Measurements from ENCODE around the gene SLC4A9. TPM values are rescaled to one million over a fixed set of nuclear protein-coding genes. Genes with fewer than 3 reads are reported as not detected.

Gene SLC4A9
- total and polyA plus RNA-seq, 2 experiments from 2014 or later, result not detected

GRCh38 chr5:140312067-140312790 lies 47.8 kb upstream of the SLC4A9 start:
- Histone ChIP-seq H3K4me3 (no peak overlapping the region), H3K9me2 (ENCODE audit: insufficient read depth) (no peaks in the 10 kb centered on the region), H3K27me3 (replicated peaks; ENCODE audit: insufficient read depth) (no peaks in the 10 kb centered on the region), H3K4me2 (ENCODE audit: unreplicated experiment) (peak overlapping the region; percentile 64), H3F3A (ENCODE audit: insufficient read depth) (peaks cover 35% of the 10 kb centered on the region), H3K9me3 (ENCODE audit: low read depth) (no peaks in the 10 kb centered on the region), H3K36me3 (ENCODE audit: low read depth) (no peaks in the 10 kb centered on the region), H2AFZ (no peak overlapping the region), H3K9ac (peak overlapping the region; percentile 63), H4K20me1 (ENCODE audit: insufficient read depth) (no peaks in the 10 kb centered on the region), H3K79me2 (ENCODE audit: insufficient read depth) (no peaks in the 10 kb centered on the region), H3K4me1 (ENCODE audit: insufficient read depth) (peaks cover 29% of the 10 kb centered on the region), H3K27ac (peak overlapping the region; percentile 88)
- peak; percentile 97 for DNase-seq
- no peak for TF ChIP-seq EZH2 (IDR thresholded peaks at IDR 0.05; ENCODE audit: insufficient read depth, poor library complexity, severe bottlenecking)
- no peak for TF ChIP-seq EZH2phosphoT487 (IDR thresholded peaks at IDR 0.05; ENCODE audit: insufficient read depth, low read depth)
- 0% methylated on average over 4 of the region's 4 CpGs for WGBS, 2 experiments (ENCODE audit: low coverage in 1 of 2, low lambda C conversion rate in 2 of 2, missing lambda C conversion rate in 2 of 2)
- in situ Hi-C loops (cut with MboI), result no loop called here

GRCh38 chr5:140312791-140313189 lies 47.2 kb upstream of the SLC4A9 start:
- Histone ChIP-seq H3K27me3 (replicated peaks; ENCODE audit: insufficient read depth) (no peaks in the 10 kb centered on the region), H3K36me3 (ENCODE audit: low read depth) (no peaks in the 10 kb centered on the region), H3K4me2 (ENCODE audit: unreplicated experiment) (peak overlapping the region; percentile 64), H3K9me2 (ENCODE audit: insufficient read depth) (no peaks in the 10 kb centered on the region), H3K79me2 (ENCODE audit: insufficient read depth) (no peaks in the 10 kb centered on the region), H4K20me1 (ENCODE audit: insufficient read depth) (no peaks in the 10 kb centered on the region), H3K9me3 (ENCODE audit: low read depth) (no peaks in the 10 kb centered on the region), H2AFZ (no peak overlapping the region), H3F3A (ENCODE audit: insufficient read depth) (peaks cover 40% of the 10 kb centered on the region), H3K4me1 (ENCODE audit: insufficient read depth) (peaks cover 34% of the 10 kb centered on the region), H3K9ac (peak overlapping the region; percentile 63), H3K27ac (peak overlapping the region; percentile 88), H3K4me3 (no peak overlapping the region)
- 82 to 86% methylated on average over 7 of the region's 7 CpGs for WGBS, 2 experiments (ENCODE audit: low coverage in 1 of 2, low lambda C conversion rate in 2 of 2, missing lambda C conversion rate in 2 of 2)
- in situ Hi-C loops (cut with MboI), result no loop called here
- no peak for DNase-seq
- TF ChIP-seq EZH2phosphoT487 (IDR thresholded peaks at IDR 0.05; ENCODE audit: insufficient read depth, low read depth) (no peak), EZH2 (IDR thresholded peaks at IDR 0.05; ENCODE audit: insufficient read depth, poor library complexity, severe bottlenecking) (no peak)

- peak overlapping the region; percentile 32; the same call in 1 of the 2 replicates for H3K9ac ChIP-seq
- H3K9me2 ChIP-seq (ENCODE audit: insufficient read depth), result no peaks in the 10 kb centered on the region
- TF ChIP-seq EZH2phosphoT487 (IDR thresholded peaks at IDR 0.05; ENCODE audit: insufficient read depth, low read depth), result no peak
- no peak for TF ChIP-seq EZH2 (IDR thresholded peaks at IDR 0.05; ENCODE audit: insufficient read depth, poor library complexity, severe bottlenecking)
- no peak overlapping the region for H3K4me3 ChIP-seq
- no peaks in the 10 kb centered on the region for H3K36me3 ChIP-seq (ENCODE audit: low read depth)
- no peaks in the 10 kb centered on the region for H3K27me3 ChIP-seq (replicated peaks; ENCODE audit: insufficient read depth)
- peak; percentile 87 for DNase-seq
- peaks cover 24% of the 10 kb centered on the region for H3K4me1 ChIP-seq (ENCODE audit: insufficient read depth)
- peaks cover 15% of the 10 kb centered on the region; the same call in 1 of the 2 replicates for H3F3A ChIP-seq (ENCODE audit: insufficient read depth)
- in situ Hi-C loops (cut with MboI), result no loop called here
- H3K9me3 ChIP-seq (ENCODE audit: low read depth), result no peaks in the 10 kb centered on the region
- H4K20me1 ChIP-seq (ENCODE audit: insufficient read depth), result no peaks in the 10 kb centered on the region
- peak overlapping the region; percentile 46 for H3K4me2 ChIP-seq (ENCODE audit: unreplicated experiment)
- peak overlapping the region; percentile 50 for H3K27ac ChIP-seq
- peak overlapping the region; percentile 59 for H2AFZ ChIP-seq
- H3K79me2 ChIP-seq (ENCODE audit: insufficient read depth), result no peaks in the 10 kb centered on the region
- WGBS, 2 experiments (ENCODE audit: low coverage in 1 of 2, low lambda C conversion rate in 2 of 2, missing lambda C conversion rate in 2 of 2), result 46 to 58% methylated on average over 5 of the region's 5 CpGs
These were observed 42.1 kb upstream of the SLC4A9 start for GRCh38 chr5:140317859-140318258.

GRCh38 chr5:140318792-140319191 lies 41.2 kb upstream of the SLC4A9 start:
- Histone ChIP-seq H3K4me1 (ENCODE audit: insufficient read depth) (peaks cover 31% of the 10 kb centered on the region), H3F3A (ENCODE audit: insufficient read depth) (peaks cover 18% of the 10 kb centered on the region), H3K27me3 (replicated peaks; ENCODE audit: insufficient read depth) (no peaks in the 10 kb centered on the region), H3K4me2 (ENCODE audit: unreplicated experiment) (no peak overlapping the region), H3K36me3 (ENCODE audit: low read depth) (no peaks in the 10 kb centered on the region), H3K27ac (no peak overlapping the region), H3K9ac (no peak overlapping the region), H3K79me2 (ENCODE audit: insufficient read depth) (no peaks in the 10 kb centered on the region), H3K9me2 (ENCODE audit: insufficient read depth) (no peaks in the 10 kb centered on the region), H3K9me3 (ENCODE audit: low read depth) (no peaks in the 10 kb centered on the region), H2AFZ (no peak overlapping the region), H3K4me3 (no peak overlapping the region), H4K20me1 (ENCODE audit: insufficient read depth) (no peaks in the 10 kb centered on the region)
- TF ChIP-seq EZH2 (IDR thresholded peaks at IDR 0.05; ENCODE audit: insufficient read depth, poor library complexity, severe bottlenecking) (no peak), EZH2phosphoT487 (IDR thresholded peaks at IDR 0.05; ENCODE audit: insufficient read depth, low read depth) (no peak)
- WGBS, 2 experiments (ENCODE audit: low coverage in 1 of 2, low lambda C conversion rate in 2 of 2, missing lambda C conversion rate in 2 of 2), result 95 to 96% methylated on average over 4 of the region's 4 CpGs
- in situ Hi-C loops (cut with MboI), result no loop called here
- DNase-seq, result no peak
